ENCODE measurements around the gene ANKUB1.

The ANKUB1 gene

DNA sequence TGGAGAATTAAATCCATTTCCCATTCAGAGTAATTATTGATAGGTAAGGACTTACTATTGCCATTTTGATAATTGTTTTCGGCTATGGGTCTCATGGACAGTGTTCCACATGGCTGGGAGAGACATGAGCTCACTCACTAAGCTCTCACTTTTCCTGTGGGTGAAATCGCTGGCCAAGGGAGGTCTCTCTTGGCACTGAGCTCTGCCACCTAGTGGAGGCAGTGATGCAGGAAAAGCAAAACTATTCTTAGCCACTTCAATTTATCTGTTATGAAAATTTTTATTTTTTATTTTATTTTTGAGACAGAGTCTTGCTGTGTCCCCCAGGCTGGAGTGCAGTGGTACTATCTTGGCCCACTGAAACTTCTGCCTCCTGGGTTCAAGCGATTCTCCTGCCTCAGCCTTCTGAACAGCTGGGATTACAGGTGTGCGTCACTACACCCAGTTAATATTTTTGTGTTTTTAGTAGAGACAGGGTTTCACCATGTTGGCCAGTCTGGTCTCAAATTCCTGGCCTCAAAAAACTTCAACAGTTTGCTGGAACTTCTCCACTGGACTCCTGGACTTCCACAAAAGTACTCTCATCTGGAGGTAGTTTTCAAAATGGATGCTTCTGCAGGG, 16.0 kb upstream of the ANKUB1 start:
- peak; percentile 31 to 43 for DNase-seq

DNA sequence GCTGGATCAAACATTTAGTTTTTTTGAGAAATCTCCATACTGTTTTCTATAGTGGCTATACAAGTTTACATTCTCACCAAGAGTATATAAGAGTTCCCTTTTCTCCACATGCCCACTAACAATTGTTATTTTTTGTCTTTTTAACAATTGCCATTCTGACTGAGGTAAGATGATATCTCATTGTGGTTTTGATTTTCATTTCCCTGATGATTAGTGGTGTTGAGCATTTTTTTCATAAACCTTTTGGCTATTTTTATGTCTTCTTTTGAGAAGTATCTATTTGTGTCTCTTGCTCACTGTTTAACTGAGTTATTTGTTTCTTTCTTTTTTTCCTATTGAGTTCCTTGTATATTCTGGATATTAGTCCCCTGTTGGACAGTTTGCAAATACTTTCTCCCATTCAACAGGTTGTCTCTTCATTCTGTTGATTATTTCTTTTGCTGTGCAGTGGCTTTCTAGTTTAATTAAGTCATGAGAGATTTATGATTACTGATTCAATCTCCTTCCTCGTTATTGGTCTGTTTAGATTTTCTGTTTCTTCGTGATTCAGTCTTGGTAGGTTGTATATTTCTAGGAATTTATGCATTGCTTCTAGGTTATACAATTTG, 13.9 kb upstream of the ANKUB1 start:
- no peak for DNase-seq

GRCh38 chr3:149801639-149802038, 9.3 kb upstream of the ANKUB1 start:
- DNase-seq, result no peak

- DNase-seq, result no peak
Measured at GRCh38 chr3:149801195-149801594, 8.8 kb upstream of the ANKUB1 start.

DNA sequence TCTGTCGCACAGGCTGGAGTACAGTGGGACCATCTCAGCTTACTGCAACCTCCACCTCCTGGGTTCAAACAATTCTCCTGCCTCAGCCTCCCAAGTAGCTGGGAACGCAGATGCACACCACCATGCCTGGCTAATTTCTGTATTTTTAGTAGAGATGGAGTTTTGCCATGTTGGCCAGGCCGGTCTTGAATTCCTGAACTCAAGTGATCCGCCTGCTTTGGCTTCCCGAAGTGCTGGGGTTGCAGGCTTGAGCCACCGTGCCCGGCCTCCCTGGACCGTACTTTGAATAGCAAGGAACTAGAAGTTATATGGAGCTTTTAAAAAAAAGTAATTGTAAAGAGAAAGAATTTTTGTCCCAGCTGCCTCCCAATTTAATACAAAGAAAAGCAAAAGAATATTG, 8.3 kb upstream of the ANKUB1 start:
- DNase-seq, result no peak

DNA sequence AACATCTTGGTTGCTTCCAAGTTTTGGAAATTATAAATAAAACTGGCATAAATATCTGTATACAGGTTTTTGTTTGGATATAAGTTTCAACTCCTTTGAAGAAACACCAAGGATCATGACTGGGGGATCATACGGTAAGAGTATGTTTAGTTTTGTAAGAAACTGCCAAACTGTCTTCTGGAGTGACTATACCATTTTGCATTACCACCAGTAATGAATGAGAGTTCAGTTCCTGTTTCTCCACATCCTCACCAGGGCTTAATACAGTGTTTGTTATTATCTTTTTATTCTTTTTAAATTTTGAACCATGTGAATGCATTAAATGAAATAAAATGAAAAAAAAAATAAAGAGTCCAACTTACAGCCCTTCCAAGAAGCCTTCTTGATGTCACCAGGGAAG, 3.7 kb upstream of the ANKUB1 start:
- no peak for DNase-seq

DNA sequence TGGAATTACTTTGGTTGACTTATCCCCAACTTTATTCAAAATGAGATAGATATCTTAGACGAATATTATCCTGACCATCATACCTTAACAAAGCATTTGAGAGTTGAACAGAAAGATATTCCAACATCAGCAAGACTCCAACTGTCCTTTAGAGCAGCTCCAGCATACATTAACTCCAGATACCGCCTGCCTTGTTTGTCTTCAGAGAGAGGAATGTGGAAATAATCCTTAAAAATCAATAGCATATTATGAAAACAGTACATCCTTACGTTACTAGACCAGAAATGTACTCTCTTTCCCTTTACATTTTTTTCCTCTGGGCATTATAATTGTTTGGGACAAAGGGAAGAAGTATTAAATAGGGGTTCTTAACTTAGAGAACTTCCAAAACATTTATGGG, 1.7 kb downstream of the ANKUB1 start:
- no peak for DNase-seq

DNA sequence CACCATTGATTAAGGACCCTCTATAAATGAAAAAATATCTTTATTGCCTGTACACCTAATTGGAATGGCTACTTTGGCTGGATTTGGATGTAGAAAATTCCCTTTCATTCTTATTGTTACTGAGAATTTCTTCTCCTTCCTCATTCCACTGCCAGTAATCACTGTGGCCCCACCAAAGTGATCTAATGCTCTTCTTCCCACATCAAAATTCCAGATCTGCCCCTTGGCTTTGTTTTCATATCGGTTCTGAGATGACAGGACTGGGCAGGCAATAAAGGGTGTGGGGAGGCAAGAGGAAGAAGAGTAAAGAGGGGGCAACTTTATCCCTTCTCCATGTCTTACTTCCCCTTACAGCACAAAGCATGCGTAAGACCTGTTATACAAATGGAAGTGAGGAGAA, 2.1 kb downstream of the ANKUB1 start:
- DNase-seq, result no peak

- no peak for DNase-seq
Measured at GRCh38 chr3:149784064-149784704, 8.2 kb downstream of the ANKUB1 start.

GRCh38 chr3:149783576-149783975, 8.8 kb downstream of the ANKUB1 start:
- DNase-seq, result no peak

DNA sequence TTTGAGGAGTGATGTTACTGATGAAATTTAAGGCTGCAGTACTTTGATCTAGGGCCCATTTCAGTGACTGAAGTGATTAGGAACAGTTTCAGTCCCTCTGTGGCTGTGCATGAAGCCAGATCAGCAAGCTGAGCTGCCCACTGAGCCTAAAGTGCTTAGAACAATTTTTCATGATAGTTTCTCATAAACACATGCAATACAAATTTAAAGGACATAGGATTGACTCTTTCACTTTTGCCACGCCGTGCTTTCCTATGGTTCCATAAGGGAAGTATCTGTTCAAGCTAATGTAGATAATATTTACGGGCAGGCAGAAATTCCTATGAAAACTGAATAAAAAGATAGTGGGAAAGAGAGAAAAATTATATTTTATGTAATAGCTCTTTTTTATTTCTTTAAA, 10.6 kb downstream of the ANKUB1 start:
- no peak for DNase-seq

DNA sequence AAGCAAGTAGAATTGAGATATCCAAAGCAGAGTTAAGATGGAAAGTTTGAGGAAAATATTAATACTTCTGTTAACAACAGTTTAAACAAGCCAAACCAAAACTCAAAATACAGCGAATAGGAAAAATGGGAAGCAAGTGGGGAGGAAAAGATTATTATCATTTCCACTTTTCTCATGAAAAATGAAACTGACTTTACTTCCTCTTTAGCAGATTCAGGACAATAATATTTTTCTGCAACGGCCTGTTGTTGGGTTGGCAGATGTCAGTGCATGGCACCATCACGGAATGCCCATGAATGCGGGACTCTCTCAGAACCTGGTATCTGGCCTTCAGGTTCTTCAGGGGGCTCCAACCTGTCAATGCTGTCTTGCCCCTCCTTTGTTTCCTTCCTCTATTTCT, 11.1 kb downstream of the ANKUB1 start:
- DNase-seq, result no peak

DNA sequence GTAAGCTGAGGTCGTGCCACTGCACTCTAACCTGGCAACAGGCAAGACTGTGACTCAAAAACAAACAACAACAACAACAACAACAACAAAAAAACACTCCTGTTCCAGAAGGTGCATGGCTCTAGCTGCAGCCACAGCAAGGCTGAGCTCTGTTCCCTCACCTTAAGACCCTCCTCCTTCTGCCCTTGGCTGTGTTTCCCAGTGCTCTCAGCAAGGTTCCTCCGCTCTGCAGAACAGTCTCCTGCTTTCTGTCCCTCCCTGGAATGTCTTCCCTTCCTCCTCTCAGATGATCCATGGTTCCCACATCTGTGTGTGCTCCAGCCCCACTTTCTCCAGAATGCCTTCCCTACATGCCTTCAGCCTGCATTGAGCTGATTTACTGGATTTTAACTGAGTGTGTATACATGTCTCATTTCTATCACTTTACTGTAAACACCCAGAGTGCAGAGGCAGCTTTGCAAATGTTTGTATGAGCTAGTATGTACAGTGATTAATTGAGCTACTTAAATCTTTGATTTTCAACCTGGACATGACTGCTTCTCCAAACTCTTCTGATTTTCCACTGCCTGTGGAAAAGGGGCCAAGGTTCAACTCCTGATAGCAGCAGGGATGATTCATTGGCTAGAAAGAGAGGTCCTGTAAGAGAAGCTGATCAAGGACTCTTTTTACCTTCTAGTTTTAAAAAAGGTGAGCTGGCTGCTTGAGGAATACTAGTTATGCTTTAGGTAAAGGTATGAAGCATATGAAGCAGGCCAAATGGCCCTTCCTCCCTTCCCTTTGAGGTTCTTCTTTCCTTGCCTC, 14.7 kb downstream of the ANKUB1 start:
- DNase-seq, result no peak

DNA sequence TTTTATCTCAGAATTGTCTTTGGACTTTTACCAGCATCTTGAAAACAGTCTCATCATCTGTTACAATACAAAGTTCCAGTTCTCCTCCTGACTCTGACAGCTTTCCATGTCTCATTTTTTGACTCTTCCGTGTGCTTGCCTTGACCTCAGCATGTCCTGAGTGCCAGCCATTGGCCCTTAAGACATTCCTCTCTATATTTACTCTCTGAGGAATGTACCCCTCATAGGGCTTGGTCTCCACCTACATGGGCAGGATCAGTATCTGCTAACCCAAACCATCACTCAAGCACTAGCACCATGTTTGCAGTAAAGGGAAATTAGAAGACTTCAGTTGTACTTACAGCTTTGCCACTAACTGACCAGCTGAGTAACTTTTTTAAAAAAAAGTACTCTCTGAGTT, 16.2 kb downstream of the ANKUB1 start:
- no peak for DNase-seq

GRCh38 chr3:149772861-149773260, 19.5 kb downstream of the ANKUB1 start:
- no peak for DNase-seq

DNA sequence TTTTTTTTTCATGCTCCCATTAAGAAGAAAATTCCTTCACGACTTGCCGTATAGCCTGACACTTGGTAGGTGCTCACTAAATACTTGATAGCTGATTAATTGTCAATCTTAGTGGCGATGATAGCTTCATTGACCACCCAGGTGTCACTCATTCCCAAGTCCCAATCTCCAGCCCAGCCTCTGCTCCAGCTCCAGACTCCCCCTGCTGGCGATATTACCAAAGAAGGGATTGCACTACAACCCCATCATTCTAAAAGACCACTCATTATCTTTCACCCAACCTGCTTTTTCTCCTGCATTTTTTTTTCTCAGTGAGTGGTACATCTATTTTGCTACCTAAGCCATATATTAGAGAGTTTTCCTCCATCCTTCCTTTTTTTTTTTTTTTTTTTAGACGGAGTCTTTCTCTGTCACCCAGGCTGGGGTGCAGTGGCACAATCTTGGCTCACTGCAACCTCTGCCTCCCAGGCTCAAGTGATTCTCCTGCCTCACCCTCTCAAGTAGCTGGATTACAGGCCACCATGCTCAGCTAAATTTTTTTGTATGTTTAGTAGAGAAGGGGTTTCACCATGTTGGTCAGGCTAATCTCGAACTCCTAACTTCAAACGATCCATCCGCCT, 20.6 kb downstream of the ANKUB1 start:
- DNase-seq, result peak in 1 of 2 experiments; percentile 14

DNA sequence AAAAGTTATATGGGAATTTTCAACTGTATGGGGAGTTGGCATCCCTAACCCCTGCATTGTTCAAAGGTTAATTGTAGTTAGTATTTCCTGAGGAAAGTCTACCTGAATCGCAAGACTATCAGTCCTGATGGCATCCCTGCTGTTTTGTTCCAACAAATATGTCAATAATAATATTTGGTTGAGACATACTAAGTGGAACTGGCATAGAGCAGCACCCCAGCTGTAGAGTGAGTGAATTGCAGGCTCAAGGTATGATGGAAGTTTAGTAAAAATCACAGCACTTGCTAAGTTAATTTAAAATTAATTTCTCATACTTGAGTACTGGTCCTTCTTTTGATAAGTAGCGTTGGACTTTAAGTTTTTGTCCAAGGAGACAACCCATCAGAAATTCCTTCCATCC, 22.1 kb downstream of the ANKUB1 start:
- no peak for DNase-seq

DNA sequence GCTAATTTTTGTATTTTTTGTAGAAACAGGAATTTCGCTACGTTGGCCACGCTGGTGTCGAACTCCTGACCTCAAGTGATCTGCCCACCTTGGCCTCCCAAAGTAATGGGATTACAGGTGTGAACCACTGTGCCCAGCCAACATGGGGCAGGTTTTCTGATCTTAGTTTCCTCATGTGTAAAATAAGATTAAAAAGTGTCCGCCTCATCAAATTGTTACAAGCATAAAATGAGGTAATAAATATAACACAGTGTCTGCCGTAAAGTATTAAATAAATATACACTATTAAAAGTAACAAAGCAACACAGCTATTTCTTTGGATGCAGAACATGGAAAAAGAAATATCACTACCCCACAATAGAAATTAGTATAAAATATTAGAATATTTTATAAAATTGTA, 23.6 kb downstream of the ANKUB1 start:
- DNase-seq, result no peak

- DNase-seq, result no peak
Measured at GRCh38 chr3:149767720-149768119, 24.6 kb downstream of the ANKUB1 start.

GRCh38 chr3:149765762-149766334, 26.5 kb downstream of the ANKUB1 start:
- DNase-seq, result no peak

GRCh38 chr3:149764302-149764701, 28.1 kb downstream of the ANKUB1 start:
- DNase-seq, result no peak

DNA sequence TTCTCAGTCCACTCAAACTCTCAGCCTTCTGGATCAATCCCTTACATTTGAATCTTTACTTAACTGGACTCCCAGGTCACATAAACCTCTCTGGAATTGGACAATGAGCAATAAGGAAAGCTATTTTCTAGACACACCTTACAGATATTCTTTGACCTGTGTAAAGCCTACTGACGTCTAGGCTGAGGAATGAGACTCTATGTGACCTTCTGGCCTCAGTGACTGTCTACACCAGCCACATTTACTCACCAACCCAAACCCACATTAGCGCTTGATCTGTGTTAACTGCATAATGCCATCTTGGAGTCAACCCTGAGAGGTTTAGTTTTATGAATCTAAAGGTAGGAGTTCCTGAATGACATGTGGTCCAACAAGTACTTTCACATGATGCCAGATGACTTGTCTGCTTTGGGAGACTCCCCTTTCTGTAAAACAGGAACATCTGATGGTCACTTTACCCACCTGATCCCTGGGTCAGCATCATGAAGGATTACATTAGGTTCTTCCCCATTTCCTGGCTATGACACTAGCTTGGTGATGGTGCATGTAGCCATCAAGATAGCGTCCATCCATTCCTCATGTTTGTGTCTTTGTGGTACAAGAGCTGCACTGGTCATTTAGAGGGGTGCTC, 28.7 kb downstream of the ANKUB1 start:
- no peak for DNase-seq

GRCh38 chr3:149753717-149754116, 38.6 kb downstream of the ANKUB1 start:
- no peak for DNase-seq
